Stimulated activated naive CD4-positive, alpha-beta T cell treated with Interleukin-2 at 50 U/mL for 16 hours (primary cell): ENCODE measurements around the gene DNM1.

ENCODE experiments used
- DNase-seq: peaks from one replicate; lab custom pipeline; 2025; lab: John Stamatoyannopoulos, UW

DNM1 gene

DNA sequence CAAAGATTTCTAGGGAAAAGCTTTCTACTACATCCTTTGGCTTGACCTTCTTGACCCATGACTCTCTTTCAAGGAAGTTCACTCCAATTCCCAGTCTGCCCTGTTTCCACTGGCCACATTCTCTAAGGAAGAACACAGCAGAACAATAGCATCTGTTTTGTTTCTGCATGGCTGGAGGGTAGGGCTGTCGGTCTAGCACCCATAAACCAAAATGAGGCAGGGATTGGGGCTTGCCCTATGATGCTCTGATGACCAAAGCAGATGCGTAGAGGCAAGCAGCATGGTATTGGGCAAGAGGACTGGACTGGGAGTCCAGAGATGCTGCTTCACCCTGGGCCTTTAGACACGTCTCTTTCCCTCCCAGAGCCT lies 48.5 kb downstream of the DNM1 start:
- DNase-seq, result no peak

DNA sequence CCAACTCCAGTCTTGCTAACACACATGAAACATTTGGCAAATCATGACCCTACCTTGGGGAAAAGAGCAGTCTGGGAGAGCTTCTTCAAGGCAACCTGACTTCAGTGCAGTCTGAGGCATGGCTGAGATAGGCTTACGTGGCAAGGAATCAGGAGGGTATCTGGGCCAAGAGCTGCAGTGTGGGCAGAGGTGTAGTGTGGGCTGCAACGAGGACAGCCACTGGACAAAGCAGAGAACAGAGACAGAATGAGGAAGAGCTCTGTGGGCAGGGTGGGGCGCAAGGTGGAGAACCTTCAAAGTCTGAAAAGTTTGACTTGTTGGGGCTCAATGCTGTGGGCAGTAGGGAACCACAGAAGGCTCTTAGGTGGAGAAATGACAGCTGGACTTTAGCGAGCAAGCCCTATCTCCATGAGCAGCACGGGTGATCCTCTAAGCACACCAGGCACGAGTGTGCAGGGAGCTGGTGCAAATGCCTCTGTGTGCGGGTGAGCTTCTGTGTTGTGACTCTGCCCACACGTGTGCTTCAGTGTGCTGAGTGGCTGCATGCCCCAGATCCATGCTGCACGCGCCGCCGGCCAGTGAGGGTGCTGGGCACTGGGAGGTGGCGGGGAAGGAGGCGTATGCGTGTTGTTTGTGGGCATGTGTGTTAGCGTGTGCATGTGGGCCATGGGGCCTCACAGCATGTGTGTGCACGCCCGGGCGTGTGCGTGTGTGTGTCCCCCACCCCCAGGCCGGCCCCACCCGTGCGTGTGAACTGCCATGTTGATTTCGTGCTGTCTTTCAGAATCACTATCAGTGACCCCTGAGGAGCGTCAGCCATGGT lies 49.3 kb downstream of the DNM1 start:
- DNase-seq, result no peak

DNA sequence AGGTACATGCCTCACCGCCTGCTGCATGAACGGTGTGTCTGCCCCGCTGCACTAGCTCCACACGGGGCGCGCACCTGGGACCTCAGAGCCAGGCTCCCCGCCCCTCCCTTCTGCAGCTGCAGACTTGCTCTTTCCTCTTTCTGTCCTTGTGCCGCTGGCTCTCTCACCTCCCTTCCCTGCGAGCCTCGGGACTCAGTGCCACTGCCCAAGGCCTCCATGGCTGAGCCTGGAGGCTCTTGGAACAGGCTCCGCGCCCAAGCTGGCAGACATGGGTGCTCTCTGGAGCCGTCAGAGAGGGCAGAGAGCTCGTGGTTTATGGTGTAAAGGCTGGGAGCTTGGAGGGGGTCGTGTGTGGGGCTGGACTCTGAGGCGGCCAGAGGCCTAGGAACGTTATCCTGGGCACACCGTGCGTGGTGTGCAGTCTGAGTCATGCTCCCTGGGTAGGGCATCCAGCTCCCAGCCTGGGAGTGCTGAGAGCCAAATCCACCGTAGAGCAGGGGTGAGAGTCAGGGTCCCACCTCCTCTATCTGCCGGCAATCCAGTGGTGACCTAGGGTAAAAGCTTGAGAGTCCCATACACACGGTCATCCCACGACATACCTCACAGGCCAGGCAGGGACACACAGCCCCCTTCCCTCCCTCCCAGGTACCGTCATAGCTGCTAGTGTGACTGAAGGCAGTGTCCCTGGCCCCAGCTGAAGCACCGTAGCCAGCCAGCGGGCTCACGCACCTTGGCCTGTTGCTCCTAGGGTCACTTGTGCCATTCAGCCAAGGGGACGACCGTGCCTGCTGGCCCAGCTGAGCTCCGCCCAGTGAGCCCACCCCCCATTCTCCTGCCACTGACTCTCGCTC lies 50.2 kb downstream of the DNM1 start:
- no peak for DNase-seq

DNA sequence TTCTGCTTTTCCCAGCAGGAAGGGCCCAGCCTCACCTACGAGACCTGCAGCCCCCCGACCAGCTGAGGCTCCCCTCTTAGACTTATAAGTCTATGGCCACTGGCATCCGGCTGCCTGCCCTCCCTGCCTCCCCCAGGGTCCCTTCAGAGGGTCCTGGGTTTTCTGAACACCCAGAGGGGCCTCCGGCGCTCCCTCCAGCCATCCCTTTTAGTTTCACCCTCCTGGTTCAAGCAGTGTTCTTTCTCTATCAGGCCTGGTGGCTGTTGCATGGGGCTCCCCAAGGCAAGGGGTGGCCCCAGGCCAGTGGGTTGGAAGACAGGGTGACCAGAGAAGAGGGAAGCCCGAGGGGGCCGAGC lies 50.8 kb downstream of the DNM1 start:
- no peak for DNase-seq

DNA sequence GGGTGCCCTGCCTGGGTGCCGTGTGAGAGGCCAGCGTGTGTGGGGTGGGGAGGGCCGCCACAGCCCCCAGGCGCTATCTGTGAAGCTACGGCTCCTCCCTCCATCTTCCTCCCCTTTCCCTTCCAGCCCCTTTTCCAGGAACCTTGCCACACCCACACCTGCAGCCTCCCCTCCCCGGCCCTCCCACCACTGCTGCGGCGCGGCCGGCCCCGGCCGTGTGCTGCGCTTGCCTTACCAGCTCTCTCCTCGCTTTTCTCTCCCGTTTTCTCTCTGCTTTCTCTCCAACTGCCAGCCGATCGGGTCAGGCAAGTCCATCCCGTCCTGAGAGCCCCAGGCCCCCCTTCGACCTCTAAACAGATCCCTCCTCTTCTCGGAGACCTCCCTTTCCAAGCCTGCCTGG lies 51.2 kb downstream of the DNM1 start:
- DNase-seq, result no peak

DNA sequence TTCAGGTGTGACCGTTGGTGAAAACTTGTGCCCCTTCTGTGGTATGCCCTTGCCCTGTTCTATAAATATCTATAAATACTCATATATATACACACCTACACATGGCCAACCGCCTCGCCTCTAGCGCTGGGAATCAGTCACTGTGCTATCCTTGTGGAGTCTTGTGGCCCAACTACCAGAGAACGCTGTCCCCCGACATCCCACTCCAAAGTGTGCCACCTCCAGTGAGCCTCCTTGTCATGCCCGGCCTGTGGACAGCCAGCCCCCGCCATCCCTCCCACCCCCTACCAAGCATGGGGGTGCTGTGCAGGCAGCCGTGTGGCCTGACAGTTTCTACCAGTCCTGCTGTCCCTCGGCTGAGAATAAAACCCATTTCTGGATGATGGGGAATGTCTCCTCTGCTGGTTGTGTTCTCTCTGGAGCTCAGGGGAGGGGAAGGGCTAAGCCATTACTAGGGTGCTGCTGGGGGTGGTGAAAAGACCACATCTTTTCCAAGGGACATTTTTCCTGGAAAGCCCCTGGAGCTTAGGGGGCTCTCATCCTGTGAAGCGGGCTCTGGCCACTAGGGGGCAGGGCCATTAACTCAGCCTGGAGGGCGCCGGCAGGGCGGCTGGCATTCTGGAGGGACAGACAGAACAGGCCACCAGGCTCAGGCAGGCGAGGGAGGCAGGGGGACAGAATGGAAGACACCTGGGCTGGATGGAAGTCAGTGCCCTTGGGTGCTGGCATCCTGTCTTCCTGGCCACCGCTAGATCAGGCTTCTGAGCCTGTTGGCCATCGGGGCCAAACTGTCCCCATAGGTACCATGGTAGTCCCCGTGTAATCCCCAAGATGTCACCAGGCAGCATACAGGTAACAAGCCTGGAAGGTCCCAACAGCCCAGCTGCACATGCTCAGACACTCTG lies 51.9 kb downstream of the DNM1 start:
- DNase-seq, result peak; percentile 33

DNA sequence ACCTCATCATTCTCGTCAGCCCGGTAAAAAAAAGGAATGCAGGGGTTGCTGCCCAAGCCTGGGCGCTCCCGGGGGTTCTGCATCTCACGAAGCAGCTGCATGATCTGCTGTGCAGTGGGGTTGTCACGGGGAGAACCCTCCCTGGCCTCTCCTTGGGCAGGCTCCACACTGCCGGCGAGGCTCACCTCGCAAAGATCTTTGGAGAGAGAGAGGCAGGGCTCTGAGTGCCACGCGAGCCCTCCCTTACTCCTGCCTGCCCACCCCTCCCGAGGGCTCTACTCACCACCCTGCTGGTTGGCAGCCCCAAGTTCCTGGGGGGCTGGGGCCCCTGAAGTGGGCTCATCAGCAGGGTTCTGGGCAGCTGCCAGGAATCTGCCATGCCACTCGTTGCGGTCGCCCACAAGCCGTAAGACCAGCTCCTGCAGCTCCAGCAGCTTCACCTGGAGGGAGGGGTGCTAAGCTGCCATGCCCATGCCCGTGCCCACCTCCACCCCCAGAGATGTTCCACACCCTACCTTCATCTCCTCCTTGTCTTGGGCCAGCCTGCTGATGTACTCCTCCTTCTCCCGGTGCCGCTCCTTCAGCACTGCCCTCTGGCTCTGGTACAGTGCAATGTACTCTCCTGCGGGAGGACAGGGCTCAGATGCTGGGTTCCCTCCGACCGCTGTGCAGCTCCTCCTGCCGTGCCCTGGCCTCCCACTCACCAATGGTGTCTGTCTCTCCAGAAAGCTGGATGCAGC lies 54.1 kb downstream of the DNM1 start:
- DNase-seq, result no peak

DNA sequence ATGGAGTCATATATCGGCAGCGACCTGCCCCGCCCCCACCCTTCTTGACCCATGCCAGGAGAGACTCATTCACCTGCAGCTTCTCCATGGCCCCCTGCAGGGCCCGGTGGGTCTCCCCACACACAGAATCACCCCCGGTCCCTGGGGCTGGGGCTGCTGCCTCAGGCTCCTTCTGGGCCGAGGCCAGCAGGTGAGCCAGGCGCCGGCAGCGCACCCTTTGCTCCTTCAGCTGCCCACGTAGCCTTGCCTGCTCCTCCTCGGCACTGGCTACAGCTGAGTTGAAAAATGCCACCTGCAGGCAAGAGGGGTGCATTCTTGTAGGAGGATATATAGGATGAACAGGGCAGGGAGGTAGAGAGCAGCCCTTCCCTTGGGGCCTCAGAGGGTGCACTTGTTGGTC lies 54.7 kb downstream of the DNM1 start:
- no peak for DNase-seq

DNA sequence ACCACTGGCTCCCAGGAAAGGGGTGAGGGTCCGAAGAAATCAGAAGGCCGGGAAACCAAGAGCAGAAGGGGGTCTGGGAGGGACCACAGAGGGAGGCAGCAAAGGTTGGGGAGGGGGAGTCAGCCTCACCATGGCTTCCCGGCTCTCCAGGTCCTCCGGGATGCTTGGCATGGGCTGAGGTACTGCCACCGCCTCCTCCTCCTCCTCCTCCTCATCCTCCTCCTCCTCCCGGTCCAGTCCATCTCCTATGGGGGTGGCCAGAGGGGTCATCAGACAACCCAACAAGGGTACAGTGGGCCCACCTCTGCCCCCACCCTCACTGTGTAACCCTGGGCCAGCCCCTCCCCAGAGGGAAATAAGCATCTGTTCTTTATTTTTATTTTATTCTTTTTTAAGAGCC lies 55.1 kb downstream of the DNM1 start:
- DNase-seq, result no peak

DNA sequence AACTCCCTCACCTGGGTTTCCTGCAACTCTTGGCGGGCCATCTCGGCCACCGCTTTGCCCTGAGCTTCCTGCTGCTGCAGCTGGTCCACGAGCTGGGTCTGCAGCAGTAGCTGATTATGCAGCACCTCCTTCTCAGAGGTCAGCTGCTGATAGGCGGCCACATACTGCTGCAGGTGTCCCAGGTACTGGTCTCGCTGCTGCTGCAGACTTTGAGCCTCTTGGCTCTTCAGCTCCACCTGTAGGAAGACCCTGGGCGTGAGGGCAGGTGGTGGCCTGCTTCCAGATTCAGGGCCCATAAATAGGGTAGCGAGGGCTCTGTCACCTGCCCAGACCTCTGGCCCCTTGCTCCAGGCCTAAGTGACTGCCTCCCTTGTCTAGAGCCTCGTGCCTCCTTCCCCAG lies 56.0 kb downstream of the DNM1 start:
- DNase-seq, result no peak

DNA sequence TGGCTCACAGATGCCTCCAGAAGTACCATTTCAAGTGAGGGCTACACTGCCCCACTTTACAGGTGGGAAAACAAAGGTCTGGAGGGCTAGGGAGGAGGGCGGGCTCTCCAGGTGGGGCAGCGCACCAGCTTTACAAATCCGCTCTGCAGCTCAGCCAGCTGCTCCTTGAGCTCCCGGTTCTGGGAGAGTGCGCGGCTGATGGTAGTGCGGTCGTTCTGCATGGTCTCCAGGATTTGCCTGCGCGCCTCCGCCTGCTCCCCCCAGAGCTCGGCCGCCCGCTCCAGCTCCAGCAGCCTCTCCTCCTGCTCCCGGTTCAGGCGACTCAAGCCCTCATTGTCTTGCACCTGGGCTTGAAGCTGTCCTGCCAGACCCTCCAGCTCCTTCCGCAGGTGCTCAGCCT lies 57.2 kb downstream of the DNM1 start:
- DNase-seq, result no peak

DNA sequence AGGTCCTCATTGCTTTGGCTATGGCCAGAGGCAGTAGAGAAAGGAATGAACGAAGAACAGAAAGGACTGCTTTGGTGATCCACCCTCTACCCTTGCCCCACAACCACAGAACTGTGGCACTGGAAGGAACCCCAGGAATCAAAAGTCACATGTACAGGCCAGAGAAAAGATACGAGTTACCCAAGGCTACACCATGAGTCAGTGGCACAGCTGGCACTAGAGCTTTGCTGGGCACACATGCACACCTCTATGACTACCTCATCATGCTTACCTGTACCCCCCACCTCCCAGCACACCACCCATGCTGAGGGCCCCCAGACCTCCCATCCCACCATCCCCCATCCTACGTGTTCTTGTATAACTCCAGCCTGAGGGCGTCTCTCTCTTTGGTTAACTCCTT lies 59.5 kb downstream of the DNM1 start:
- DNase-seq, result no peak

DNA sequence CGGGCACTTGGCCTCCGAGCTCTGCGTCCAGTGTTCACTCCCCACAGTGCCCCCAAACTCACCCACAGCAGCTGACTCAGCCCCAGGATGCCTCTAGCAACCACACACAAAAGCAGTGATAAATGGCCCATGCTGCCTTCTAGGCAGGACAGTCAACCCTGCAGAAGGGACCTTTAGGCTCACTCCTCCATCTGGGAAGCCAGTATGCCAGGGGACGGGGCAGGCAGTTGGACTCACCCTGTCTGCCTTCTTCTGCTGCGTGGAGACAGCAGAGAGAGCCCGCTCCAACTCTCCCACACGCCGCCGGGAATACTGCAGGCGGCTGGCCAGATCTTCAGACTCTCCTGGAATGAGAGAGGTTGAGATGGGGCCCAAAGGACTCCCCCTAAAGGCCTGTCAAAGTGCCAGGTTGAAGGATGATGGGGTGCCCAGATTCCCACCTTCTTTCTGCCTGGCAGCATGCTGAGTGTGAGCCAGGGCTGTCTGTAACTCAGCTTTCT lies 62.2 kb downstream of the DNM1 start:
- DNase-seq, result no peak

DNA sequence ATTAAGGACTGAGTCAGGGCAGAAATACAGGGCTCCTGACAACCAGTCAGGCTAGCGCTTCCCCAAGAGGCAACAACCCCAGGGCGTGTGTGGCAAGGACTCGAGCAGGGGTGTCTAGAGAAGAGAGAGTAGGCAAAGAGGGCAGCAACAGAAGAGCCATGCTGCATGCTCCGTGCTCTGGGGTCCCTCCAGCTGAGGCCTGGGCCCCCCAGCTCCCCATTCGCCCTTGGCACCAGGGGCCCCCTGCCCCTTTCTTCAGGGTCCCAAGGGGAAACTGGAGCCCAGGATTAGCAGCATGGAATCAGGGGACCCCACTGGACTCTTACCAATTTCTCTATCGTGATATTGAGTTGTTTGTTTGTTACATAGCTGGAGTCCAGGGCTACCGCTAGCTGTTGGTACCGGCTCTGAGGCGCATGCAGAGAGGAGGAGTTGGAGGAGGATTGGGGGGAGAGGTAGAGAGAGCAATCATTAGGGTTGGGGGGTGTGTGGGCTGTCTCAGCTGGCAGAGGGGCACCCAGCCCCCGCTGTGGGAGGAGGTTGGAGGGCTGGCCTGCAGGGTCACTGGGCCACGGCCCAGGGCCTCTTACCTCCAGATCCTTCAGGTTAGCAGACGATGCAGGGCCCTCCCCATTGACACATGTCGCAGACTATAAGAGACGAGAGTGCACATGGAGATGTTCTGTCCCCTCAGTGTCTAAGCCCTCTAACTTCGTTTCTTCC lies 63.9 kb downstream of the DNM1 start:
- DNase-seq, result no peak

DNA sequence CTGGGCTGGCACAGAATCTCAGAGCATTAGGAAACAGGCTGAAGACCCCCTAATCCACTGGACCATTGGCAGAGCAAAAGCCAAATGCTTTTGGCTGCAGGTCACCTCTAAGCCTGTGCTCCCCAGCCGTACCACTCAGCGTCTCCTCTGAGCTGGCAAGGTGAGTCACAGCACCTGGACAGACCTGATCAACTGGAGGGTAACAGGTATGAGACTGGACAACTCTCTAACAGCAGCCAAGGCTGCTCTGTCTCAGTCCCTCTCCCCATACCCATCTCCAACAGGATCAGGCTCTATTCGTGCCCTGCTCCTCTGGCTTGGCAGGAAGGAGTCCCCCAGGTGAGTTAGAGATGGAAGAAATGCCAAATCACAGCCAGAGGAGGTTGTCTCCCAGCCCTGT lies 67.9 kb downstream of the DNM1 start:
- no peak for DNase-seq

DNA sequence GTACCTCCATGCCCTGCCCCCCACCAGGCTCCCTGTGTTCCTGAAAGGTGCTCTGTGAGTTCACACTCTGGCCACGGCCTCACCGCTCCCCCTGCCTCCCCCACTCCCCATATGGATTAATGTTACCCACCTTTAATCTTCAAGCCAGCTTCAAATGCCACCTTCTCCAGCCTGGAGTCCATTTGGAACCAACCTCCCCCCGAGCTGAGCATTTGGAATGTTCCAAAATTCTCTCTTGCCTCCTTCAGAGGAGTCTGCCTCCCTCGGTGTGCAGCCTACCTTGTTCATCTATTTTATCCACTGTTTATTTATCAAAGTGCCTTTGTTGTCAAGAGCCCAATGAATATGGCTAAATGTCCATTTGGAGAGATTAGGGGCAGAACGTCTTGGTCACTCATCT lies 68.3 kb downstream of the DNM1 start:
- no peak for DNase-seq

DNA sequence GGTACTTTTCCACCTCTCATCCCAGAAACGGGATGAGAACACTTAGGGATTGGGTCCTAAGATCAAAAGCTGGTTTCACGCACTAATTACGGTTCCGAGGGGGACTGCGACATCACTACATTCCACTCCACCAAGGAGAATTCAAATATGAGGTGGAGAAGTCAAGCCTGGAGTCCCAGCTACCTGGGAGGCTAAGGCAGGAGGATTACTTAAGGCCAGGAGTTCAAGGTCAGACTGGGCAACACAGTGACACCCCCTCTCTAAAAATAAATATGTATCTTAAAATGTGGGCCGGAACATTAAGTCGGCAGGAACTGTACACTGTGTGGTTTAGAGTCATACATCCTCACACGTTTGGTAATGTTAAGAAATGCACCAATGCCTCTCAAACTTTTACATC lies 71.1 kb downstream of the DNM1 start:
- no peak for DNase-seq

DNA sequence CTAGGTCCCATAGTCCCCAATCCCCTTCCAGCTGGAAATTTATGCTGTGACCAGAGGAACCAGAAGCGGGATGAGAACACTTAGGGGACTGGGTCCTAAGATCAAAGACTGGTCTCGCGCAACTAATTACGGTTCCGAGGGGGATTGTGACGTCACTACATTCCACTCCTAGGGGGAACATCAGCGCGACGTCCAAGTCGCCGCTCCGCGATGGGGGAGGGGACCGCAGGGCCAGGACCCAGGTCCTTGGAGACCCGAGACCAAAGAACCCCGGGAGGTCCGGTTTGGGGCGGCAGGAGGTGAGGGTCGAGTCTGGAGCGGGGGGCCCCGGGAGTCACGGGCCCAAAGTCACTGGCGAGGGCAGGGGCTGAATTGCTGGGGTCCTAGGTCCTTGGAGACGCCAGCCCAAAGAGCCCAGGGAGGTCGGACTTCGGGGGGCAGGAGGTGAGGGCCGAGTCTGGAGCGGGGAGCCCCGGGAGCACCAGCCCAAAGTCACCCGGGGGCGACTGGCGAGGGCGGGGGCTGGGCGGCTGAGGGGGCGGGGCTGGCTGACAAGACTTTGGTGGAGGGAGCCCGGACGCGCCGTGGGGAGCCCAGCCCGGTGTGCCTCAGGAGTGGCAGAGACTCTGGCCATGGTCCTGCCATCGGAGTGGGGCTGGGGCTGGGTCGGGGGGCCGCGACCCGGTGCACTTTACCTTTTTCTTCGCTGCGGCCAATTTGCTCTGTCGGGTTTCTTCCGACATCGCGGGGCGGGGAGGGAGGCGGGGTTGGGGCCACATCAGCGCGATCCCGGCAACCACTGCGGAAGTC lies 72.2 kb downstream of the DNM1 start, which contains the start of gene GOLGA2:
GOLGA2 (minus strand) TSS at position 810 of the 810 bp plus-strand sequence; CDS start at position 779, 31 bp downstream.
- DNase-seq, result peak; percentile 88

DNA sequence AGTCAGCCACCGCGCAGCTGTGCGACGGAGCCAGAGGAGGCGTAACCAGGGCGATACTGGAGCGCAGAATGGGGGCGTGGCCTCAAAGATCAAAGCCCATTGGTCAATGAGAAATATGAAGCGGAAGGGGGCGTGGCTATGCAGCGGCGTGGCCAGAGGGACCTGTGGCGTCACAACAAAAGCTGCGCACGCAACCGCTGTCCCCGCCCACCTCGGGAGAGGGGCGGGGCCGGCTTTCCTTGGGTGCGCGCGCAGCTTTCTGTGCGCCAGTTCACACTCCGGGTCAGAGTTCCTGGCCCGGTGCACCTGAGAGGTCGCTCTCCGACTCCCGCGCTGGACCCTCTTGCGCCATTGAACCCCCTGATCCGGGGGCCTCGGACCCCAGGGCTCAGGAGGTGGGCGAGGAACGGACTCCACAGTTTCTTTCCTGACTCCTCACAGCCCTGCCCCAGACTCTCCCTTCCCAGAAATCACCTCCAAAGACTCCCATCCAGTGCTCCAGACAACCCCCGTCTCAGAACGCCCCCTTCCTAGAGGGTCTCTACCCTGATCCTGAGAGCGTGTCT lies 72.9 kb downstream of the DNM1 start, which contains the start of gene SWI5:
SWI5 (plus strand) TSS at position 269 of the 566 bp plus-strand sequence.
- DNase-seq, result peak; percentile 100
